Inferior parietal cortex (tissue), 1 donor: ENCODE results near the gene WRAP53.
"Not testable (repeated sequence)": the region's sequence is repeated elsewhere in the genome, so short reads cannot be mapped to it uniquely, and the experiment has no call there.

Source experiments
- DNase-seq: peaks from one replicate; pipeline ENCODE4 v3.0.0-alpha.2; 2016; ENCODE audit errors: extremely low spot score

Gene WRAP53

GRCh38 chr17:7687908-7688807 is at the start of gene WRAP53:
Gene WRAP53, plus strand, starts transcription at chr17:7688477. Its CDS starts 172 bp downstream, at chr17:7688649.
- DNase-seq: peak; percentile 99

GRCh38 chr17:7640783-7641182 is 47.5 kb upstream of the WRAP53 start:
- no peak for DNase-seq

GRCh38 chr17:7641635-7642034 is 46.6 kb upstream of the WRAP53 start:
- not testable (repeated sequence) for DNase-seq

GRCh38 chr17:7644775-7645174 is 43.5 kb upstream of the WRAP53 start:
- no peak for DNase-seq

- no peak for DNase-seq
Measured at GRCh38 chr17:7646457-7646856, 41.8 kb upstream of the WRAP53 start.

GRCh38 chr17:7647018-7647417 is 41.3 kb upstream of the WRAP53 start:
- no peak for DNase-seq

GRCh38 chr17:7650509-7651096 is 37.7 kb upstream of the WRAP53 start, which contains the start of gene ATP1B2:
Gene ATP1B2, plus strand, starts transcription at chr17:7650926. Its CDS starts 593 bp downstream, at chr17:7651519.
- DNase-seq: peak; percentile 42

- DNase-seq: no peak
Measured at GRCh38 chr17:7651097-7651664, 37.1 kb upstream of the WRAP53 start.

- DNase-seq: no peak
Measured at GRCh38 chr17:7651665-7652387, 36.5 kb upstream of the WRAP53 start.

GRCh38 chr17:7652388-7653356 is 35.6 kb upstream of the WRAP53 start:
- DNase-seq: no peak

GRCh38 chr17:7654832-7655540 is 33.3 kb upstream of the WRAP53 start:
- no peak for DNase-seq

- DNase-seq: no peak
Measured at GRCh38 chr17:7655541-7655840, 32.8 kb upstream of the WRAP53 start.

- DNase-seq: peak; percentile 36
Measured at GRCh38 chr17:7656958-7657609, 31.2 kb upstream of the WRAP53 start.

- peak; percentile 26 for DNase-seq
Measured at GRCh38 chr17:7667656-7668406, 20.4 kb upstream of the WRAP53 start.

- DNase-seq: no peak
Measured at GRCh38 chr17:7668482-7668881, 19.8 kb upstream of the WRAP53 start.

- no peak for DNase-seq
Measured at GRCh38 chr17:7673239-7673638, 15.0 kb upstream of the WRAP53 start.

GRCh38 chr17:7674934-7675333 is 13.3 kb upstream of the WRAP53 start:
- DNase-seq: no peak

- DNase-seq: no peak
Measured at GRCh38 chr17:7676533-7676932, 11.7 kb upstream of the WRAP53 start.
